Tongue (tissue), 3 donors: Measurements from ENCODE around the gene CACNG8. TPM values are rescaled to one million over a fixed set of nuclear protein-coding genes. Genes with fewer than 3 reads are reported as not detected.
"Not testable (repeated sequence)": the region's sequence is repeated elsewhere in the genome, so short reads cannot be mapped to it uniquely, and the experiment has no call there.

ENCODE experiments used
- DNase-seq: peaks from one replicate; pipeline ENCODE4 v3.0.0-alpha.2; 2015
- small RNA-seq: library from RNA; depleted of rRNA; stranded (forward); fragments of <200 nt; gene quantifications from one replicate; pipeline ENCODE3, GENCODE V24; 2014; ENCODE audit warnings: low replicate concordance
- total RNA-seq: library from RNA; depleted of rRNA; stranded (reverse); fragments of >200 nt; gene quantifications from one replicate; pipeline ENCODE4 v1.2.3, GENCODE V29; 2014

Gene CACNG8
- total RNA-seq, 1 donor from 2014 or later: 0.10 TPM

- DNase-seq: no peak
Measured at GRCh38 chr19:54035215-54036178, 72.8 kb downstream of the CACNG8 start.

DNA sequence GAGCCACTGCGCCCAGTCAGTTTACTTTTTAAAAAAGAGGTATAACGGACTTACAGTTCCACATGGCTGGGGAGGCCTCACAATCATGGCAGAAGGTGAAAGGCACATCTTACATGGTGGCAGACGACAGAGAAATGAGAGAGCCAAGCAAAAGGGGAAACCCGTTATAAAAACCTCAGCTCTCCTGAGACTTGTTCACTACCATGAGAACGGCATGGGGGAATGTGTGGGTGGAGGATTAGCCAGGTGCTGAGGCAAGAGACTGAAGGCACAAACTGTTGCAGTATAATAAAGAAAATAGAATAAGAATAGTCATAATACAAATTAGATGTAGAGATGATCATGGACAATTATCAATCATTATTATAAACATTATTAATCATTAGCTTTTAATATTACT lies 73.8 kb downstream of the CACNG8 start:
- DNase-seq: not testable (repeated sequence)

Small RNA genes within 50 kb of the gene (small RNA-seq; reads per million reads assigned to genes)
- not detected for gene AC012314.20

Other genes with a start within 250 kb of the CACNG8 start
- 0.41 TPM for gene NLRP12, start 138.6 kb upstream of the CACNG8 start, total RNA-seq
- gene MYADM, start 95.1 kb upstream of the CACNG8 start, total RNA-seq: 38.7 TPM
- gene PRKCG, start 80.7 kb upstream of the CACNG8 start, total RNA-seq: not detected
- gene CACNG7, start 53.7 kb upstream of the CACNG8 start, total RNA-seq: not detected
- gene CACNG6, start 28.7 kb downstream of the CACNG8 start, total RNA-seq: 22.2 TPM
- not detected for gene VSTM1, start 101.0 kb downstream of the CACNG8 start, total RNA-seq
- not detected for gene TARM1, start 118.4 kb downstream of the CACNG8 start, total RNA-seq
- gene OSCAR, start 137.9 kb downstream of the CACNG8 start, total RNA-seq: 1.5 TPM
- 2.2 TPM for gene NDUFA3, start 139.9 kb downstream of the CACNG8 start, total RNA-seq
- 8.7 TPM for gene TFPT, start 152.7 kb downstream of the CACNG8 start, total RNA-seq
- gene PRPF31, start 152.8 kb downstream of the CACNG8 start, total RNA-seq: 44.9 TPM
- 16.3 TPM for gene CNOT3, start 174.8 kb downstream of the CACNG8 start, total RNA-seq
- gene LENG1, start 196.8 kb downstream of the CACNG8 start, total RNA-seq: 7.5 TPM
- gene TMC4, start 210.2 kb downstream of the CACNG8 start, total RNA-seq: 4.3 TPM
- gene MBOAT7, start 226.6 kb downstream of the CACNG8 start, total RNA-seq: 12.0 TPM
- gene TSEN34, start 228.4 kb downstream of the CACNG8 start, total RNA-seq: 46.5 TPM
- gene RPS9, start 237.9 kb downstream of the CACNG8 start, total RNA-seq: 1,569 TPM